HPDE6-E6E7 (cell line): ENCODE data around the gene APOC3.
"Not testable (repeated sequence)": the region's sequence is repeated elsewhere in the genome, so short reads cannot be mapped to it uniquely, and the experiment has no call there.

Source experiments
- DNase-seq: peaks from one replicate; pipeline ENCODE4 v3.0.0; 2011; ENCODE audit warnings: missing footprints; ENCODE audit errors: extremely low spot score

Gene APOC3

DNA sequence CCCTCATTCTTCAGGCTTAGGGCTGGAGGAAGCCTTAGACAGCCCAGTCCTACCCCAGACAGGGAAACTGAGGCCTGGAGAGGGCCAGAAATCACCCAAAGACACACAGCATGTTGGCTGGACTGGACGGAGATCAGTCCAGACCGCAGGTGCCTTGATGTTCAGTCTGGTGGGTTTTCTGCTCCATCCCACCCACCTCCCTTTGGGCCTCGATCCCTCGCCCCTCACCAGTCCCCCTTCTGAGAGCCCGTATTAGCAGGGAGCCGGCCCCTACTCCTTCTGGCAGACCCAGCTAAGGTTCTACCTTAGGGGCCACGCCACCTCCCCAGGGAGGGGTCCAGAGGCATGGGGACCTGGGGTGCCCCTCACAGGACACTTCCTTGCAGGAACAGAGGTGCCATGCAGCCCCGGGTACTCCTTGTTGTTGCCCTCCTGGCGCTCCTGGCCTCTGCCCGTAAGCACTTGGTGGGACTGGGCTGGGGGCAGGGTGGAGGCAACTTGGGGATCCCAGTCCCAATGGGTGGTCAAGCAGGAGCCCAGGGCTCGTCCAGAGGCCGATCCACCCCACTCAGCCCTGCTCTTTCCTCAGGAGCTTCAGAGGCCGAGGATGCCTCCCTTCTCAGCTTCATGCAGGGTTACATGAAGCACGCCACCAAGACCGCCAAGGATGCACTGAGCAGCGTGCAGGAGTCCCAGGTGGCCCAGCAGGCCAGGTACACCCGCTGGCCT, 641 bp downstream of the APOC3 start:
- no peak for DNase-seq

DNA sequence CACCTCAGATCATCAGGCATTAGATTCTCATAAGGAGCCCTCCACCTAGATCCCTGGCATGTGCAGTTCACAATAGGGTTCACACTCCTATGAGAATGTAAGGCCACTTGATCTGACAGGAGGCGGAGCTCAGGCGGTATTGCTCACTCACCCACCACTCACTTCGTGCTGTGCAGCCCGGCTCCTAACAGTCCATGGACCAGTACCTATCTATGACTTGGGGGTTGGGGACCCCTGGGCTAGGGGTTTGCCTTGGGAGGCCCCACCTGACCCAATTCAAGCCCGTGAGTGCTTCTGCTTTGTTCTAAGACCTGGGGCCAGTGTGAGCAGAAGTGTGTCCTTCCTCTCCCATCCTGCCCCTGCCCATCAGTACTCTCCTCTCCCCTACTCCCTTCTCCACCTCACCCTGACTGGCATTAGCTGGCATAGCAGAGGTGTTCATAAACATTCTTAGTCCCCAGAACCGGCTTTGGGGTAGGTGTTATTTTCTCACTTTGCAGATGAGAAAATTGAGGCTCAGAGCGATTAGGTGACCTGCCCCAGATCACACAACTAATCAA, 2.2 kb downstream of the APOC3 start:
- no peak for DNase-seq

GRCh38 chr11:116832350-116833290, 2.9 kb downstream of the APOC3 start:
- DNase-seq, result no peak

GRCh38 chr11:116833491-116833815, 3.7 kb downstream of the APOC3 start:
- no peak for DNase-seq

DNA sequence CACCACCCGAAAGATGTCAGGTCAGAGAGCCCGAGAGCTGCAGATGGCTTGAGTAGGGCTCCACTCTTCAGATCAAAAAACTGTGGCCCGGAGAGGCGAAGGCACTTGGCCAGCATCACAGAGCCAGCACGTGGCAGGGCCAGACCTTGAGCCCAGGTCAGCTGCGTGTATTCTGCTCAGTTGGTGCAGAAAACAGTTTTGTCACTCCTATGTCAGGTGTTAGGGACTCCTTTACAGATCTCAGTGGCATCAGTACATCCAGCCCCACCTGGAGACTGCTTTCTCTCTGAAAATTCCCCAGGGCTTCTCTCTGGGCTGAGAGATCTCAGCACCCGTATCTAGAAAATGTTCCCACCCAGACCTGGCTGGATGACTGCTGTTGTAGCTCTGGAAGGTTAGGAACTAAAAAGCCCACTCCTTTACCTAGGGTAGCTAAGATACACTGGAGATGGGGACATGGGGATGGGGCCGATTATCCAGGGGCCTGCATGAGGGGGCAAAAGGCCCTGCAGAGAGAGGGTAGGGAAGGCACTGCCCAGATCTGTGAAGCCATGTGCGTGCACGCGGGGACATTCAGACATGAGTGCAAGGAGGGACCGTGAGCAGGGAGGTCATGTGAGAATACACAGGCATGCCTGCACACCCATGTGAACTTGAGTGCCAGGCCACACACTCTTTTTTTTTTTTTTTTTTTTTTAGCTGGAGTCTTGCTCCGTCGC, 4.3 kb downstream of the APOC3 start:
- DNase-seq, result no peak

DNA sequence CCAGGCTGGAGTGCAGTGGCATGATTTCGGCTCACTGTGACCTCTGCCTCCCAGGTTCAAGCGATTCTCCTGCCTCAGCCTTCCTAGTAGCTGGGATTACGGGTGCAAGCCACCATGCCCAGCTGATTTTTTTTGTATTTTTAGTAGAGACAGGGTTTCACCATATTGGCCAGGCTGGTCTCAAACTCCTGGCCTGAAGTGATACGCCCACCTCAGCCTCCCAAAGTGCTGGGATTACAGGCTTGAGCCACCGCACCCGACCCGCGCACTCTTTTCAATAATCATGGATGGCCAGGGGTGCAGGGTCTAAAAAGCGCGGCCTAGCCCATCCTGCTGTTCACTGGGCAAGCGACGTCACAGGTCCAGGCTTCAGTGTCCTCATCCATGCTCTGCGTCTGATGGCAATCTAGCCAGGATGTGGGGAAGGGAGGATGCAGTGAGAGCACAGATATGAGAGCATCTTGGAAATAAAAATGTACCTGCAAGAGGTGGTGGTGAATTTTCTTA, 4.9 kb downstream of the APOC3 start:
- not testable (repeated sequence) for DNase-seq

DNA sequence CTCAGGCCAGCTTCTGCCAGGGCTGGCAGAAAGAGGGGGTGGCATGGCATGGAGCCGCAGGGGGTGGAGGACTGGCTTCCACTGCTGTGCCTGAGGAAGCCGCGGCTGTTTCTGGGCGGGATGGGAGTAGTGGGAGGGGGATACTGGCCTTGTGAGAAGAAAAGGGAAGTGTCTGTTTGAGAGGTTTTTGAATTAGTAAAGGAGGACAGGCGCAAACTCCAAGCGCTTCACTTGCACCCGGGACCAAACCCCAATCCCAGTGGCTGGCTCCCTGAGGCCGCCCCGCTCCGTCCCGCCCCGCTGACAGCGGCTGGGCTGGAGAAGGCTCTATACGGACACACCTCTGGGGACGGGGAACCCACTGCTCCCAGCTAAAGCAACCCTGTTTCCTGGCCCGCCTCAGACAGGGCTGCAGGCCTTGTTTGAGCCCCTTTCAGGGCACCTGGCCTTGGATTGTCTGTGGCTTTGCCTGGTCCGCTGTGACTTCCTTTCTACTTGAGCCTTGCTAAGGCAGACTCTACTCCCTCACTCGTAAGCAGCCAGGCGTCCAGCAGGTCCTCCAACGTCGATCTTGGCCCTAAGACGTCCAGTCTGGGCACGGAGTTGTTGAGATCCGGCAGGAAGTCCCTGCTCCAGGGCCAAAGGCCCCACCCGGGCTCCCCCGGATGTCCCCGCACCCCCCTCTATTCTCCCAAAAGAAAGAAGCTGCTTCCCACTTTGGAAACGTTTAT, 5.5 kb downstream of the APOC3 start:
- no peak for DNase-seq

DNA sequence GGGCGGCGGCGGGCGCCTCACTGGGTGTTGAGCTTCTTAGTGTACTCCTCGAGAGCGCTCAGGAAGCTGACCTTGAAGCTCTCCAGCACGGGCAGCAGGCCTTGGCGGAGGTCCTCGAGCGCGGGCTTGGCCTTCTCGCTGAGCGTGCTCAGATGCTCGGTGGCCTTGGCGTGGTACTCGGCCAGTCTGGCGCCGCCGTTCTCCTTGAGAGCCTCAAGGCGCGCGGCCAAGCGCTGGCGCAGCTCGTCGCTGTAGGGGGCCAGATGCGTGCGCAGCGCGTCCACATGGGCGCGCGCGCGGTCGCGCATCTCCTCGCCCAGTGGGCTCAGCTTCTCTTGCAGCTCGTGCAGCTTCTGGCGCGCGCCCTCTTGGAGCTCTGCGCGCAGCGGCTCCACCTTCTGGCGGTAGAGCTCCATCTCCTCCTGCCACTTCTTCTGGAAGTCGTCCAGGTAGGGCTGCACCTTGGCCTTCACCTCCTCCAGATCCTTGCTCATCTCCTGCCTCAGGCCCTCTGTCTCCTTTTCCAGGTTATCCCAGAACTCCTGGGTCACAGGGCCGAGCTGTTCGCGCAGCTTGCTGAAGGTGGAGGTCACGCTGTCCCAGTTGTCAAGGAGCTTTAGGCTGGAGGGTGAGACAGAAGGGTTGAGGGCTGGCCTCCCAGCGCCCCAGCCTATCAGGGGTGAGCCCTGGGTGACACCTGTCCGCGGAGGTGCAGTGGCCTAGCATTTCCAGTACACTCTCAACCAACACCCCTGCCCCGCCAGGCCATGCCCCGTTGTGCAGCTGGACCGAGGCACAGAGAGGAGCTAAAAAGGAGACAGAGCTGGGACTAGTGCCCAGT, 6.3 kb downstream of the APOC3 start:
- peak; percentile 79 for DNase-seq

DNA sequence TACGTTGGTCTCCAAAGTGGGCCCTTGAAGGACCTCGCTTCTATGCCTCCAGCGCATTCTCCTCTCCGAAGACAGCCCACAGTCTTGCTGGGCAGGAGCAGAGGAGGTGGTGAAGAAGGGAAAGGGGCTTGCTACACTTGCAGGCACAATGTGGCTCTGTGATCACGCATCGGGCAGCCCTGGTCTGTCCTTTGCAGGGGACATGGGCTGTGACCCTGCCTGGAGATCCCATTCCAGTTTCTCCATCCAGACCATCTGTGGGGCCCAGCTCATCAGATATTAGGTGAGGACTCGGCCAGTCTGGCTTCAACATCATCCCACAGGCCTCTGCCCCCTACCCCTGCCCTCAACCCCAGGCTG, 6.9 kb downstream of the APOC3 start:
- no peak for DNase-seq

- no peak for DNase-seq
Measured at GRCh38 chr11:116837231-116838091, 7.8 kb downstream of the APOC3 start, which contains the start of gene APOA1. APOA1 (minus strand) TSS chr11:116837622; CDS start chr11:116837387, 235 bp downstream.

GRCh38 chr11:116838321-116839084, 8.8 kb downstream of the APOC3 start:
- no peak for DNase-seq

DNA sequence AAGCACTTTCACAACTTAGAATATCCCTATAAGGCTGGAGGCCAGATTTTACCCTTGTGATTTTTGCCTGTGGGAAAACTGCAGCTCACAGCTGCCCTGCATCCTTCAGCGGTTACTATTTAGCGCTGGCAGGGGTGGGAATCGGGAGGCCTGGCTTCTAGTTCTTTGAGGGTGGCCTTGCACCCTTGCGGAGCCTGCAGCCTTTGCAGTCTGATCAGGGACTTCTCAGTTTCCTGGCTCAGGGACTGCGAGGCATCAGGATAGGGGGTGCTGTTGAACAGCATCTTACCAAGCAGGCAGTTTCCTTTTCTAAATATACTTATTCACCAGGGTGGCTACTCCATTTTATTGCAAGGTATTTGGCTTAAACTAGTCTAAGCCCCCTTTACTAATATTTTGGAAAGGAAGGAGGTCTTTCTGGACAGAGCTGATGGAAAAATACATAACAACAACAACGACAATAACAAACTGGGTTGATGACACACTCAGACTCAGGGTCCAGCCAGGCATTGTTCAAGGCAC, 10.6 kb downstream of the APOC3 start:
- no peak for DNase-seq

DNA sequence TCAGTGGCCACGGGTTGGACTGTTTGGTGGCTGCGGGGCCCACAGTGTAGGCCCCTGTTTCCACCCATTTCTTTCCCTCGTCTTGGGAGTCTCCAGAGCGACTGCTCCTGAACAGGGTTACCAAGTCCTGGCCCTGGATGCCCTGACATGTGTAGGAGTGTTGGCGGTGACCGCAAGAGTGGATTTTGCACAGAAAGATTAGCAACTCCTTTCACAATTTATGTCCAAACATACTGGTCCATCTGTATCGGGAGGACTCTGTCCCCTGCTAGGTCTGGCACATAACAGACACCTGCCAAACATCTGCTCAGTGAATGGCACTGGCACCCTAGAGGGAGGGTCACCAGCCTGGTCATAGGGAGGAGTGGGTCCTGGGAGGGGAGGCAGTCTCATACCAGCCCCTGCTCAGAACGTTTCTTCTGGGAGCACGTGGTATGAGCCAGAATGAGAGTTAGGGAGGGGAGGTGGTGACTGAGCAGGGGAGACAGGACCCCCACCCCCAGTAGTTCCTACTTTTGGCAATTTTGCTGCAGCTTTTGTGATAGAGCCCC, 11.1 kb downstream of the APOC3 start:
- no peak for DNase-seq

DNA sequence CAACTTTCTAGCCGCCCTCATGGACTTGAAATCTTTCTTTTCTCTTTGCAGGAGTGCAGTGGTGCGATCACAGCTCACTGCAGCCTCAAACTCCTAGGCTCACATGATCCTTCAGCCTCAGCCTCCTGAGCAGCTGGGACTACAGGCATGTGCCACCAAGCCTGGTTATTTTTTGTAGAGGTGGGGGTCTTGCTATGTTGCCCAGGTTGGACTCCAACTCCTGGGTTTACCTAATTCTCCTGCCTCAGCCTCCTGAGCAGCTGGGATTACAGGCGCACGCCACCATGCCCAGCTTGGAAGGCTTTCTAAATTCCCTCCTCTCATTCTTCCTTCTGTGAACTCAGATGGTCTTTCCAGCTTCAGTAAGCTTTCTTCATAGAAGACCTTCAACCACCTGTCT, 12.4 kb downstream of the APOC3 start:
- no peak for DNase-seq

DNA sequence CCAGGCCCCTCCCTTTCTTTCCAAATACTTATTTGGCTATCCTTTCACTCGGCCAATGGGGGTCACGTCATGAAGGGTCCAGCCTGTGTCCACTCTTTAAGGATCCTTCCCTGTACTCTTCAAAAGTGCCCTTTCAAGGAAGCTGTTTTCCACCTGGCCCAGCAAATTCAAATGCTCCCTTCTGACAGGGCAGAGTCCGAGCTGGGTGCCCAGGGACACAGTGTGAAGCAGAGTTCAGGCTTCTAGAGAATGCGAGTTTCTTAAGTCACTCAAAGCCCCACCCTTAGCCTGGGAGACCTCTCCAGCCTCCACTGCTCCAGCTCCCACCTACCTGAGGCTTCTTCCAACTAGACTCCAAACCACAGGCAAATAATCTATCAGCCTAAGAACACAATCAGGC, 13.2 kb downstream of the APOC3 start:
- no peak for DNase-seq

DNA sequence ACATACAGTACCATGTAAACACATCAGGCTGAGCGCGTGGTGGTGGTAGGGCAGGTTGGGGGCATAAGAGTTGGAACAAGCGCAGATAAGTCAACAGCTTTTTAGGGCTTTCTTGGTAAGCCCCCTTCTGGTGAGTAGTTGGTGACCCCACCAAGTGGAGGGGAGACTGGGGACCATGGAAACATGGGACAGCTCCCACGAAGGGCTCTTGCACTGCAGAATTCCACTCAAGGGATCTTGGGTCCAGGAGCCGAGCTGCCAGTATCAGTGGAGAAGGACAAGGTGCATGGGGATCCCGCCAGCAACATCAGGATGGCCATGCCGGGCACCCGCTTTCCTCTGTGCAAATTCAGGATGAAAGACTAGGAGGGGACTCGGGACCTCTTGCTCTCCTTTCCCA, 14.0 kb downstream of the APOC3 start:
- no peak for DNase-seq

DNA sequence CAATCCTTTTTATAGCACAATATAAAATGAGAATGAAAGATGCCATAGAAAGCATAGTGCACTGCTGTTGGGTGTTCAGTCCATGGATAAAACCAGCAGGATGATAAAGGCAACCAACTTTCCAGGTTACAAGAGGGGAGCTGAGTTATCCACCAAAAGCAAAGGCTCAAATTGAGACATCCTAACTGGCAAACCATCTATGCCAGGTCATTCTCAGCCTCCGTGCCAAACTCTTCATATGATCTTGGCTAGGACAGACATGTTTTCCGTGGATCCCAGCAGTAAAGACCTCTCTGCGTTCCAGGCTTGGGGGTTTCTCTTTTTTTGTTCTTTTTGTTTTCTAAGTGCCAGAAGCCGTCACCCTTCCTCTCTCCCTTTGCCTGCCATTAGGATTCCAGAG, 15.0 kb downstream of the APOC3 start:
- DNase-seq, result no peak

- DNase-seq, result no peak
Measured at GRCh38 chr11:116847612-116848011, 17.9 kb downstream of the APOC3 start.
